Posterior vena cava (tissue), 2 donors: ENCODE data around the gene SLC17A7. TPM values are rescaled to one million over a fixed set of nuclear protein-coding genes. Genes with fewer than 3 reads are reported as not detected.

ENCODE experiments used
- DNase-seq: peaks from one replicate; pipeline ENCODE4 v3.0.0-alpha.2; 2020; ENCODE audit warnings: low spot score
- intact Hi-C, 2 donors: fragments of 100-400 bp; cut with DNase I; formaldehyde crosslinking; loops; one replicate each; pipeline versions ENCODE4 v1.14.1 to v1.14.2; 2022 to 2023
- total RNA-seq, 2 donors: library from RNA; stranded (reverse); fragmentation: NEBNext Ultra II Directional; extraction: Animal tissue kit (Norgen Biotek cat#: 25700); gene quantifications; one replicate each; pipeline ENCODE4 v1.2.1, GENCODE V29; 2021
- donor health status: DM: yes; HTN: yes; CAD: no.
- donor health status: DM: yes; HTN: yes; CAD: no.

The SLC17A7 gene
- total RNA-seq, 2 donors from 2014 or later, result 1.5 to 2.8 TPM

DNA sequence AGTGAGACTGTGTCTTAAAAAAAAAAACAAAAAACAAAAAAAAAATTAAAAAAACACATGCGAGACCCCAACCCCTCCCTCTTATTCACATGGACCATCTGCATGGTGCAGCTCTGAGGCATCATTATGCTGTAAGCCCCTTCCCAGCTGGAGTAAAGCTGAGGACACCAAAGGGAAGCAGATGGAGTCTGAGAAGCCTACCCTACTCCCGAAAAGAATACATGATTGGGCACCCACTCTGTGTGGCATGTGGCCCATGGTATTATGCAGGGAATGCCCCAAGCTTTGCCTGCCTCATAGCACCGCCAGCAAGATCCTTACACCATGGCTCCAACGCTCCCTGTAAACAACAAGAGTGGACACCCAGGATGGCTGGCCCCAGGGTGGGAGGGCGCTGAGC lies 22.8 kb downstream of the SLC17A7 start:
- intact Hi-C loops, result no loop called here
- DNase-seq, result no peak

DNA sequence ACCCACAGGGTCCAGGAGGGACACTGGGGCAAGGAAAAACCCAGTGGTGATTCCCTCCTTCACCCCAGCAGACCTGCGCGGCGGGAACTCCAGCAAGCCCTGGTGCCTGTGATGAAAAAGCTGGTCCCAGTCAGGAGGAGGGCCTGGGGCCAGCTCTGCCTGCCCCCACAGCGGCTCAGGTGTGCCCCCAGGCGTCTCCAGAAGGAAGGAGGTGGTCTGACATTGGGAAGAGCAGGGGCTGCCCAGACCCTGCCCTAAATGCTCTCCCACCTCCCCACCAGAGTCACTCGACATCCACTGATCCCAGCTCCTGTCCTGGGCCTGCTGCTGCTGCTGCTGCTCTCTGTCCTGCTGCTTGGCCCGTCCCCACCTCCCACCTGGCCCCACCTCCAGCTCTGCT lies 24.2 kb downstream of the SLC17A7 start:
- intact Hi-C loops, result no loop called here
- DNase-seq, result no peak

DNA sequence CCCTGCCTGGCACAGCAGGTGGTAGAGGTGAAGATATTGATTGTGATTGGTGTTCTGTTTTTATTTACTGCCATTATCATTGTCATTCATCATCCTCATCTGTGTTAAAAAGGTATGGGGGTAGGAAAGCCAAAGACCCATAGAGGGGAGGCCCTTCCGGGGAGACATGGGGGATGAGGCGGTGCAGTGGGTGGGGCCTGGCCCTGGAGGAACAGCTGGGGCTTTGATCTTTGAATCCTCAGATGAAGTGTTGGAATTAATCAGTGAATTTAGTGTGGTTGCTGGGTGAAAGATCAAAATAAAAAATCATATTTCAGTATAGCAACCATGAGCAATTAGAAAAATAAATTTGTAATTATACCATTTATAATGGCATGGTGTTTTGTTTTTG lies 25.5 kb downstream of the SLC17A7 start:
- no peak for DNase-seq
- intact Hi-C loops, result no loop called here

DNA sequence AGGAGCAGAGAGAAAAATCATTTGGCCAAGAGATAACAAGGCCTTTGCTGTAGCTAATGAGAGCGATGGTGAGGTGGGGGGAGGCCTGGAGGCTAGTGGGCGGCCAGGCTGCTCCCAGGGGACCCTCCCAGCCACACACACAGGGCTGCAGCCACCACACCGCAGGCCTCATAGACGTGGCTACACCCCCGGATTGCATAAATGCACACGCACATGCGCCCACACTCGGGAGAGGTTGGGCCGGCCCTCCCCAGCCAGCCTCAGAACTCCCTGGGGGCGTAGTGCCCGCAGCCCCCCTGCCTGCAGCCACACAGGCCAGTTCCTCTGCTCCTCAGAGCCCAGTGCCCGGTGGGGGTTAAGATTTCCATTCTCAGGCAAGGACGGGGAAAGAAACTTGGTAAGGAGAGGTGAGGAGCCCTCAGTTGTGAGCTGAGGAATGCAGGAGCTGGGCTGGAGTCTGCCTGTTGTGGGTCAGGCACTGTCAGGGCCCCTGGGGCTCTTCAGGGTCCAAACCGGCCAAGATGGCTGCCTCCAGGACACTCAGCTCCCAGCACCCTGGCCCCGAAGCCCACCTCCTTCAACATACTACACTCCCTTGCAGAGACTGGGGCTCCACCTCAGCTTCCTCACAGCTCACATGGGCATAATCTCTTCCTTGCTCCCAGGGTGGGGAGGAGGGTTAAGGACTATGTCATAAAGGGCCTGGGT lies 26.1 kb downstream of the SLC17A7 start:
- DNase-seq, result no peak
- intact Hi-C loops, result no loop called here

DNA sequence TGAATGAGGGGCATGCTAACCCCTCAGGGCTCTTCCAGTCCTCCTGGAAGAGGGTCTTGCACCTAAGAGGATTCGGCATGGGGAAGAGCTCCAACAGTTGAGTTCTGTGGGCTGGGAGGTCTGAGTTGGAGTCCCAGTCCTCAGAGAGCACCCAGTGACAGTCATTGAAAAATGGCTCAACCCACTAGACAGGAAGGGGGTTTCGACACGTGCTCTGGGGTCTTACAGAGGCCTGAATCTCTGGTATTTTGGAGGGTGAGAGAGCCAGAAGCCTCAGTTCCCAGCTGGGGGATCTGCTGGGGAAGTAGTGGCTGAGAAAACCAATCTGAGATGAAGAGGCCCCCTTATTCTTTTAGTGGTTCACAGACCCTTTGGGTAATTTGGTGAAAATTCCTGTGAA lies 27.1 kb downstream of the SLC17A7 start:
- DNase-seq, result no peak
- intact Hi-C loops, result no loop called here

DNA sequence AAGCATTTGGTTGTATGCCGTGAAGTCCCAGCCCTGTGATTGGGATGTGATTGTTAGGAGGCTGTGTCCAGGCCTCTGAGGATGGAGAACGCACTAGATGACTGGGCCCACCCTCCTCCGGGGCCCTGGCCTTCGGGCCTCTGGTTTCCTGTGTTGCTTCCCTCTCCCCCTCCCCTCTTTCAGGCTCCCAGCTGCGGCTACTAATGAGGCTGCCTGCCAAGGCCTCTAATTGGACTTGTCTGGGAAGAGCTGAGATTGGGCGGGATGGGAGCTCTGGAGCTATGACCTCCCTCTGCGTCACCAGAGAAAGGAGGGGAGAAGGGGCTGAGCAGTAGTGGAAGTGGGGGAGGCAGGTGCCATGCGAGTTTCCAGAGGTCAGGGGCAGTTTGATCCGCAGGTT lies 28.0 kb downstream of the SLC17A7 start:
- DNase-seq, result no peak
- intact Hi-C loops, result no loop called here

DNA sequence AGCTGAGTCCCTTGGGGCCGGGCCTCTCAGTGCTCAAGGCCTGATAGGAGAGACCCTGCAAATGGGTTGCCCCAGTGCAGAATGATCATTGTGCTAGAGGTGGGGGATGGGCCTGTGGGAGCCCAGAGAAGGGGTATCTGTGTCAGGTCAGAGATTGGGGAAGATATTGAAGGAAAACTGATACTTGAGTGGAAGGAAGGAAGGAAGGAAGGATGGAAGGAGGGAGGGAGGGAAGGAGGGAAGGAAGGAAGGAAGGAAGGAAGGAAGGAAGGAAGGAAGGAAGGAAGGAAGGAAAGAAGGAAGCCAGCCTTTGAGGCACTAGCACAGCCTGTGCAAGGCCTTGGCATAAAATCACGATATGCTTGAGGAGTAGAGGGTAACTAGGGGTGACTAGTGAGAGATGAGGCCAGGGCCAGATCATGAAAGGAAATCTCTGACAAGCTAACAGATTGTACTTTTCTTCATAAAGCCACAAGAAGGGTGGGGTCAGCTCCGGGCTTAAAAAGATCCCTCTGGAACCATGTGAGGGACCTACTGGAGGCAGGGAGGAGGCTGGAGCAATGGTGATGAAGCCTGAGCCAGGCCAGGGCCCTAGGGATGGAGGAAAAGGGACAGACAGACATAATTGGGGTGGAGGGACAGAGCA lies 29.5 kb downstream of the SLC17A7 start:
- intact Hi-C loops, result no loop called here
- DNase-seq, result no peak

DNA sequence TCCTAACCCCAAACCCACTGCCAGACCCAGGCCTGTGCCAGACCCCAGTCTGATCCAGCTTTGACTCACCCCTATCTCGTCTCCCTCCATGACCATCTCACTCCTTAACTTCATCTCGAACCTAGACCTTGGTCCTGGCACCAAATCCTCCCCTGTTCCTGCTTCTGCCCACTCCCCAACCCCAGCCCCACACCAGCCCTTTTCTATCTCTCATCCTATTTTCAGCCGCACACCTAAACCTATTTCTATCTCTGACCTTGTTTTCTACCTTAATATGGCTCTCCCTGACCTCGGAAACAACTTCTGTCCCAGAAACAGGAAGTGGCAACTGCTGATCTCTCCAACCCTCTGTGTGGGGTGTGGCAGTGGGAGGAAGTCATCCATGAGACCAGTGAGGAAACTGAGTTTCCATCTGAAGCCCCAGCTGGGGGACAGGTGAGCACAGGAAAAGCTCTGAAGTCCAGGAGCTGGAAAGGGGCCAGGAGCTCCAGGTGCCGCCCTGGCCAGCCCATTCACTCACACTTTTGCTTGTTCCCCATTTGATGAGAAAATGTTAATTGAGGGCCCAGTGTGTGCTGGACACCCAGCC lies 31.8 kb downstream of the SLC17A7 start:
- intact Hi-C loops, result no loop called here

DNA sequence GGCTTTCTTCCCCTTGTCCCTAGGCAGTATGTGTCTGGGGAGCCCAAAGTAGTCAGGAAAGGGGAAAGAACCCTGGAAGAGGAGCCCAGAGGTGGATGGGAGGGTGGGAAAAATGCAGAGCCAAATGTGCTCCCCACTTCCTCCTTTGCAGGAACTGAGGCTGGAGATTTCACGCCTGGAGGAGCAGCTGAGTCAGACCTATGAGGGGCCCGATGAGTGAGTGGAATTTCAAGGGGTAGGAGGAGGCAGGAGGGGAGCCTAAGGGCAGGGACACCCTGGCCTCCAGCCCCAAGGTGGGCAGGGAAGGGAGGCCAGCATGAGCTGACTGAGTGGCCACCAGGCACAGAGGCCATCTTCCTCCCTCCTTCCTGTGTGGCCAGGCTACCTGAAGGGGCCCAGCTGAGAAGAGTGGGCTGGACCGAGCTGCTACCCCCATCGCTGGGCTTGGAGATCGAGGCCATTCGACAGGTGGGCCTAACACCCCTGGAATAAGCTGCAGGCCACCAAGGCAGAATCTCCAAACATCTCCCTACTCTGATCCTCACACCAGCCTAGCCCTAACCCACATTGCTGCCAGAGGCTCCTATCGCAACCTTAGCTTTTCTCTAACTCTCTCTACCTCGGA lies 32.4 kb downstream of the SLC17A7 start:
- intact Hi-C loops, result no loop called here
- DNase-seq, result no peak

More for the DNA sequence above, 31.8 kb downstream of the SLC17A7 start:
- no peak for DNase-seq

DNA sequence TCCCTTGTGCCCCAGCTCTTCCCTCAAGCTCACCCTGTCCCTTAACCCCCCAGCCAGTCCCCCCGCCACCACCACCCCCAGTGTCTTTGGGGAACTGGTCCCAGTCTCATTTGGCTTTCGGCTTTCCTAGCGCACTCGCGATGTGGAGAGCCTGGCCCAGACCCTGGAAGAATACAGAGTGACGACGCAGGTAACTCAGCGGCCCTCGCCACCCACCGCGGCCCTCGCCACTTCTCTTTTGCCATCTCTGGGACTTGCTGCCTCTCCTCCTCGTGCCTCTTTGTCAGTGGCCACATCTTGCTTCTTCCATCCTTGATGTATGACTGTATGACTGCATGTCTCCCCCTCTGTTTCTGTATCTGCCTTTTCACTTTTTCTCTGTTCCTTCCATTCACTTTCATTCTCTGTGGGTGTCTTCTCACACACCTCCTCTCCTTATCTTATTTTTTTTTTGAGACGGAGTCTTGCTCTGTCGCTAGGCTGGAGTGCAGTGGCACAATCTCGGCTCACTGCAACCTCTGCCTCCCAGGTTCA lies 33.8 kb downstream of the SLC17A7 start:
- intact Hi-C loops, result no loop called here
- peak; percentile 76 for DNase-seq

DNA sequence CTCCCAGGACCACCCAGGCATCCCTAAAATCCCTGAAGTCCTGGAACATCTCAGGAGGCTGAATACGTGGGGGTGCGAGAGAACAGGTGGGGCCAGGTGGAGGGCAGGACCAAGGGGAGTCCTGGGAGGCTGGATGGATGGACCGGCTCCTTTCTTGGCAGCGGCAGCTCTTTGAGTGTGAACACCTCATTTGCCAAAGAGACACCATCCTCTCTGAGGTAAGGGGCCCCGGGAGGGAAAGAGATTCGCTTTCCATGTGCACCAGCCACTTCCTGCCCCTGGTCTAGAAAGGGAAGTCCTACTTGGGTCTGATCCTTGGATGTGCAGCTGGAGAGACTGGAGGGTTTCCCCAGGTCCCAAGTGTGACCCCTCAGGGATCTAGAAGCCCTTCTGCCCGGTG lies 34.2 kb downstream of the SLC17A7 start:
- intact Hi-C loops, result no loop called here
- peak; percentile 45 for DNase-seq

DNA sequence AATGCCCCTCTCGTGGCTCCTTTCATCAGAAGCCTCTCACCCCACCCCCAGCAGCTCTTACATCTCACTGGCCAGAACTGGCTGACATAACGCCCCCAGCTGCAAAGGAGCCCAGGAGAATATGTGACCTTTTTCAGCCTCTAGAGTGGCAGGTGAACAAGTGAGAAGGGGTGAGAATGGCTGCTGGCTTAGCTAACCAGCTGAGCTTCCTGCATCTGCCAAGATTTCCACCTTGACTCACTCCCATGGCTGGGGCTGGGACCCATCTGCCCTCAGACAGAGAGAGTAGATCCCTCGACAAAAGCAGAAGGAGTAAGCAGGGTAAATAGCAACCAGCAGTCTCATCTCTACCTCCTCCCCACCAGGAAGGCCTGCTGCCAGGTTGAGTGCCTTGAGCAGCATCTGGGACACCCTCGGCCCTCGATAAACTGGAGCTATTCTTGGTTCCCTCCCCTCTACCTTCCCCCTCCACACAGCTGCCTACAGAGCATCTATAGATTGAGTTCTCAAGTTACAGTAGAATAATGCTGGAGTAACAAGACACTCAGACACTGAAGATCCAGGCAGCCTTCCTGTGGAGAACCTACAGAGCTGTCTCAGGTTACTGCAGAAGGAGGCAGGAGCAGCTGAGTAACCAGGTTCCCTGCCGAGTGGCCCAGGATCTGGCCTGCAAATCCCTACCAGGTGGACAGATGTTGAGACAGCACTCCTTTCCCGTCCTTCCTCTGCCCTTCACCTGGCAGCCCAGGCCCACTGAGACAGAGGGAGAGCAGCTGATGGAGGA lies 37.7 kb downstream of the SLC17A7 start:
- intact Hi-C loops, result no loop called here
- no peak for DNase-seq

DNA sequence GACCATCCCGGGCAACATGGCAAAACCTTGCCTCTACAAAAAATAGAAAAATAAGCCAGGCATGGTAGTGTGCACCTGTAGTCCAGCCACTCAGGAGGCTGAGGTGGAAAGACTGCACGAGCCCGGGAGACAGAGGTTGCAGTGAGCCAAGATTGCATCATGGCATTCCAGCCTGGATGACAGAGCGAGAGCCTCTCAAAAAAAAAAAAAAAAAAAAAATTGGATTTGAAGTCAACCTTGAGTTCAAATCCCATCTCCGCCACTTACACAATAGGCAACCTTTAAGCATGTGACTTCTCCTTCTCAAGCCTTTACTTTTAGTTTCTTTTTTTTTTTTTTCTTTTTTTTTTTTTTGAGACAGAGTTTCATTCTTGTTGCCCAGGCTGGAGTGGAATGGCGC lies 41.3 kb downstream of the SLC17A7 start:
- intact Hi-C loops, result no loop called here
- no peak for DNase-seq

DNA sequence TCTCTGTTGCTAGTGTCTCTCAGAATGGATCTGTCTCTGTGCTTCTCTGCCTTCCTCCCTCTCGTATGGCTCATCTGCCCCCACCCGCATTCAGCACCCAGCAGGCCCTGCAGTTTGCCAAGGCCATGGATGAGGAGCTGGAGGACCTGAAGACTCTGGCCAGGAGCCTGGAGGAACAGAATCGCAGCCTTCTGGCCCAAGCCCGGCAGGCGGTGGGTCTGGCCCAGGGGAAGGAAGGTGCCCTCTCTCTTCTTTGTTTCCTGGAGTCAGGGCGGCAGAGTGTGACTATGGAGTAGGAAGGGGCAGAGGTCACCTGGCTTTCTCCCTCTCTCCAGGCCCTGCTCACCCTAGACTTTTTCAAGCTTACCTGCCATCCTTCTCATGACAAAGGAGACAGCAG lies 42.4 kb downstream of the SLC17A7 start:
- DNase-seq, result peak; percentile 51
- intact Hi-C loops, result no loop called here

DNA sequence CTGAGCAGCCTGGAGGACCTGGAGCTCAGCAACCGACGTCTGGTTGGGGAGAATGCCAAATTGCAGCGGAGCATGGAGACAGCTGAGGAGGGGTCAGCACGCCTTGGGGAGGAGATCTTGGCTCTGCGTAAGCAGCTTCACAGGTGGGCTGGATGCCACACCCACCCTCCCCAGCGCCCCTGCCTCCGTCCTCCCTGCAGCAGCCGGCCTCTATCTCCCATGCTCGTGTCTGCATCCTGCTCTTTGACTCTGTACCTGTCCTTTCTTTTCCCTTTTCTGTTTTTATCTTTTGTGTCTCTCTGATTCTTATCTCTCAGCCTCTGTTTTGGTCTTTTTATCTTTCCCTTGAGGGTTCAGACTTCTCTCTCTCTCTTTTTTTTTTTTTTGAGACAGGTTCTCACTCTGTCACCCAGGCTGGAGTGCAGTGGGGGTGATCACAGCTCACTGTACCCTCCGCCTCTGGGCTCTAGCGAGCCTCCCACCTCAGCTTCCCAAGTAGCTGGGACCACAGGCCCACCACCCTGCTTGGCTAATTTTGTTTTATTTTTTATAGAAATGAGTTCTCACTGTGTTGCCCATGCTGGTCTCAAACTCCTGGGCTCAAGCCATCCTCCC lies 43.2 kb downstream of the SLC17A7 start:
- intact Hi-C loops, result no loop called here
- peak; percentile 41 for DNase-seq

DNA sequence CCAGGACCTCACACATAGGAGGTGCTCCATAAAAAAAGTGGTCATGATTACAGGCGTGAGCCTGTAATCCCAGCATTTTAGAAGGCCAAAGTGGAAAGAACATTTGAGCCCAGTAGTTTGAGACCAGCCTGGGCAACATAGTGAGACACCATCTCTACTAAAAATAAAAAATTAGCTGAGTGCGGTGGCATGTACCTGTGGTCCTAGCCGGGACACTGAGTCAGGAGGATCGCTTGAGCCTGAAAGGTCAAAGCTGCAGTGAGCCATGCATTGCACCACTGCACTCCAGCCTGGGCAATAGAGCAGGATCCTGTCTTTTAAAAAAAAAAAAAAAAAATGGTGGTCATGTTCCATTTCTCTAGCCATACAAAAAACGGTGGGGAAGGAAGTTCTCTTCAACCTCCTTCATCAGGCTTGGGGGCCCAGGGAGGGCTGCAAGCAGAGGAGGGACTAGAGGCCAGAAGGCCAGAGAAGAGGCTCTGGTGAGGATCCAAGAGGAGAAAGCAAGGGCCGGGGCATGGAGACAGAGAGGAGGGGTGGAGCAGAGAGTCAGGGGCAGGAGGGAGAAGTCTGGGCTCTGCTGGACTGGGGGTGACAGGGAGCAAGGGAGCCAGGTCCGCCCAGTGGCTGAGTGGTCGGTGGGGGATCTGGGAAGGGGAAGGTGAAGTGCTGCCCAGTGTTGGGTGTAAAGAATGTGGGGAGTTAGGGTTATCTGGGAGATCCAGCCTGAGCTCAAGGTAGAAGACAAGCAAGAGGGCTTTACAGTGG lies 44.4 kb downstream of the SLC17A7 start:
- peak; percentile 61 for DNase-seq

DNA sequence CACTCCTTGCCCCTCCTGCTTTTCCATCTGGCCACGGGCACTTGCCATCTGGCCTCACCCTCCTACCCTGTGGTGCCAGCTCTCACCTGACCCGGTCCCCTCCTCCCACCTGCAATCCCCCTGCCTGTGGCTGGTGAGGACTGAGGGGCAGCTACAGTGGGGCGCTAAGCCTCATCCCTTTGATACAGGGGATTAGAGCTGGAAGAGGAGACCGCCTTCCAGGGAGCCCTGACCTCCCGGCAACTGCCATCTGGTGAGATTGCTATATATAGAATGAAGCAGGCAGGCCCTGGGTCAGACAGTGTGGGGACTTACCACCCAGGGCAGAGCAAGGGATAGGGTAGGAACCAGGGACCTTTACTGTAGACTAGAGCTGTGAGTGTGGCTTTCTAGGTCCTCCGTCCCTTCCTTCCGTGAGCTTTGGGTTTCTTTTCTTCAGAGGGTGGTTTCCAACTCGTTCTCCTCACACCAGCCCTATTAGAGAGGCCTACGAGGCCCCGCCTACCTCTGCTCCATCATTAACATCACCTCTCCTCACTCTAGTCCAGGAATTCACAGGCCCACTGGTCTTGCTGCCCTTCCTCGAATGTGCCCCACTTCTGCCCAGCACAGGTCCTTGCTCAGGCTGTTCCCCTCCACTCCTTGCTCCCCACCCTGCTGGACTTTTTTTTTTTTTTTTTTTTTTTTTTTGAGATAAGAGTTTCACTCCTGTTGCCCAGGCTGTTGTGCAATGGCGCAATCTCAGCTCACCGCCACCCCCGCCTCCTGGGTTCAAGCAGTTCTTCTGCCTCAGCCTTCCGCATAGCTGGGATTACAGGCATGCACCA lies 45.5 kb downstream of the SLC17A7 start:
- intact Hi-C loops, result no loop called here
- DNase-seq, result peak; percentile 55

More for the DNA sequence above, 44.4 kb downstream of the SLC17A7 start:
- intact Hi-C loops, result no loop called here
